SW480 (cell line): ENCODE measurements around the gene CPA2.
"Not testable (repeated sequence)": the region's sequence is repeated elsewhere in the genome, so short reads cannot be mapped to it uniquely, and the experiment has no call there.

ENCODE experiments used
- DNase-seq: peaks from one replicate; pipeline ENCODE4 v3.0.0-alpha.2; 2016; ENCODE audit warnings: low spot score

Gene CPA2

GRCh38 chr7:130309986-130310385 is 43.3 kb downstream of the CPA2 start:
- DNase-seq = no peak

- DNase-seq = no peak
Measured at GRCh38 chr7:130314305-130314704, 47.6 kb downstream of the CPA2 start.

GRCh38 chr7:130319541-130319940 is 52.9 kb downstream of the CPA2 start:
- DNase-seq = no peak

- DNase-seq = not testable (repeated sequence)
Measured at GRCh38 chr7:130321542-130322229, 55.0 kb downstream of the CPA2 start.

GRCh38 chr7:130322615-130323014 is 56.0 kb downstream of the CPA2 start:
- DNase-seq = no peak

- no peak for DNase-seq
Measured at GRCh38 chr7:130324306-130324943, 57.8 kb downstream of the CPA2 start.

GRCh38 chr7:130329681-130330080 is 63.0 kb downstream of the CPA2 start:
- DNase-seq = no peak

GRCh38 chr7:130332259-130333053 is 65.8 kb downstream of the CPA2 start:
- DNase-seq = no peak

- DNase-seq = no peak
Measured at GRCh38 chr7:130333832-130334231, 67.2 kb downstream of the CPA2 start.

- DNase-seq = no peak
Measured at GRCh38 chr7:130334274-130334673, 67.6 kb downstream of the CPA2 start.

GRCh38 chr7:130337410-130337971 is 70.8 kb downstream of the CPA2 start:
- DNase-seq = no peak

- DNase-seq = no peak
Measured at GRCh38 chr7:130338233-130338632, 71.6 kb downstream of the CPA2 start.
